Stimulated activated effector memory CD8-positive, alpha-beta T cell treated with anti-CD3 and anti-CD28 coated beads, Interleukin-12 subunit alpha, Interleukin-12 subunit beta, amount 100 ng/mL, for 72 hours (primary cell): ENCODE data around the gene TMEM144.
"Not testable (repeated sequence)": the region's sequence is repeated elsewhere in the genome, so short reads cannot be mapped to it uniquely, and the experiment has no call there.

Experiments
- ATAC-seq: fragments of 150-1000 bp; cut with Tn5 transposase; 2 replicates; pipeline ENCODE4 v1.10.0; 2021
- DNase-seq, 2 donors: peaks; one replicate each; pipeline ENCODE4 v3.0.0; 2021 to 2022; ENCODE audit warnings: low spot score in 2 of 2
- H3K27ac Mint-ChIP-seq: one replicate; pipeline ENCODE4 v1.8.0; 2022; ENCODE audit warnings: mild to moderate bottlenecking, mixed read lengths
- H3K36me3 Mint-ChIP-seq: one replicate; pipeline ENCODE4 v1.8.0; 2022; ENCODE audit warnings: mild to moderate bottlenecking, mixed read lengths
- H3K4me1 Mint-ChIP-seq: one replicate; pipeline ENCODE4 v1.8.0; 2022; ENCODE audit warnings: mixed read lengths
- H3K4me3 Mint-ChIP-seq: one replicate; pipeline ENCODE4 v1.8.0; 2022; ENCODE audit warnings: mild to moderate bottlenecking, mixed read lengths
- H3K9me3 Mint-ChIP-seq: one replicate; pipeline ENCODE4 v1.8.0; 2022; ENCODE audit warnings: mixed read lengths

The TMEM144 gene

DNA sequence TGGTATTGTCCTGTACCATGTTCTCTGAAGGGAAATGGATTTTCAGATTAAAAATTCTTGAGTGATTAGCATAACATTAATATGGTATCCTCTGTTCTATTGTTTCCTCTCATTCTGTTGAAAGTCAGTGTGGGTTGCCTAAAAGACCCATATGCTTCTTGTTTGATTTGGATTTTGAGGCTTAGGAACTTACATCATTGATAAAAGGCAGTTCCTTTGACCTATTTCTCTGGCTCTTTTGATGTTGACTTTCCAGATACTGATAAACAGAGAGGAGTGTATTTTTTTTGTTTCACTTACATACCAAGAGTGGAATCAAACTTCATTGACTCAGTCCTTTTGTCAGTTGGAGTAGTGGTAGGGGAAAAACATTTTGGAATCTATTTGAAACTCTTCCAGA is 32.8 kb downstream of the TMEM144 start:
- DNase-seq (no peak), ATAC-seq (no peak)
- Mint-ChIP-seq H3K27ac (no peak overlapping the region), H3K4me1 (no peaks in the 10 kb centered on the region), H3K9me3 (no peaks in the 10 kb centered on the region), H3K4me3 (no peak overlapping the region), H3K36me3 (no peaks in the 10 kb centered on the region)

DNA sequence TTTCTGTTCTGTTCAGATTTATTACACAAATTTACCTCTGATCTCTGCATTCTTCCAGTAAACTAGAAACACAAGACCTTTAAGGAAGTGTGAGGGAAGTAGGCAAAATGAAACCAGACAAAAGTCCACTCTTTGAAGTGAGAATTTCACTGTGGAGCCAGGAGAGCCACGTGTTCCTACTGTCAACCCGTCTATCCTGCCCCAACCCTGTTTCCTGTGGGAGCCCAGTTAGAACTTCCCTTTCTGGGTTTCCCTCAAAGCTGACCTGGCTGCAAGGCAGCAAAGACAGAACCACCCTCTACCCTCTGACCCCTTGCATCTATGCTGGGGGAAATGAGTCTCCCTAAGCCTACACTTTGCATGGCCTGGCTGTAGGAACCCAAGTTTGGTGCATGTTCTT is 40.0 kb downstream of the TMEM144 start:
- H3K36me3 Mint-ChIP-seq = peaks cover 4% of the 10 kb centered on the region
- H3K4me3 Mint-ChIP-seq = no peak overlapping the region
- DNase-seq (no peak), ATAC-seq (peak; percentile 37)
- H3K4me1 Mint-ChIP-seq = no peaks in the 10 kb centered on the region
- H3K27ac Mint-ChIP-seq = no peak overlapping the region
- H3K9me3 Mint-ChIP-seq = no peaks in the 10 kb centered on the region

DNA sequence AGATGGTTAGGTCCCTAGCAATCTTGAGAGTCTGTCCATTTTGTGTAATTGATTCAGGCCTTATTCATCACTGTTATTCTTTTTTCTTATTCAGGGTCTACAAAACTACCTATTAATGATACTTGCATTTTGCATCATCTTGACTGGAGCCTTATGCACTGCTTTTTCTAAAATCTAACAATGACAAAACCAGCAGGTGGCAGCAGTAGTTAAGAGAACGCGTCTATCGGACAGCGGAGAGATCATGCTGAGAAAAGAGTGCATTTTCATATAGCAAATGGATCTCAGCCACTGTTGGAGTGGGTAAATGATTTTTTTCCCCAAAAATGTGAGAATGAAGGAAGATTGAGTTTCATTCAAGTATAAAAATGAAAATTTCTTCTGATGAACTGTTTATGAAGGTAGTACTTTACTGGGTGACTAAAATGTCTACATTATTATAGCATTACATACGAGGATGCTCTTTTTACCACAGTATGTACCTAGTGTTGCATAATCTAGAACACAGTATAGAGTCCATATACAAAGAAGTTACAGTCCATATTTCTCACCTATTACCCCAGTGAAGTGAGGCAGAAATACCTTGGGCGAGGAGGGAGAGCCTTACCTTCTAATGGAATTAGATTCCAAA is 43.2 kb downstream of the TMEM144 start:
- Mint-ChIP-seq H3K36me3 (peaks cover 4% of the 10 kb centered on the region), H3K4me1 (no peaks in the 10 kb centered on the region), H3K27ac (no peak overlapping the region), H3K4me3 (no peak overlapping the region), H3K9me3 (no peaks in the 10 kb centered on the region)
- peak; percentile 66 for ATAC-seq
- DNase-seq = peak; percentile 15 to 54

DNA sequence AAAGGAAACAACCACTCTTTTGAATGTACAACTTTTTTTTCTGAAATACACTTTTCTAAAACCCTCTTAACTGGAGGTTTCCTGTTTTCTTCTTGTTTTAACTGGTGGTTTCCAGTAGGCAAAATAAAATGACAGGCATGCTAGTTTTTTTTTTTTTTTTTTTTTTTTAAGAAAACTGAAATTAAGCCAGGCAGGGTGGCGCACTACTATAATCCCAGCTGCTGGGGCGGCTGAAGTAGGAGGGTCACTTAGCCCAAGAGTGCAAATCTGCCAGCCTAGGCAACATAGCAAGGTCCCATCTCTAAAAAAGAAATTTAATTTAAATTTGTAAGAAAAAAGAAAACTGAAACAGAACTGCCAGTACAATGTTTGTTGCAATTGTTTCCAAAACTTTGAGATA is 44.0 kb downstream of the TMEM144 start:
- Mint-ChIP-seq H3K4me3 (no peak overlapping the region), H3K9me3 (no peaks in the 10 kb centered on the region), H3K27ac (no peak overlapping the region), H3K4me1 (no peaks in the 10 kb centered on the region), H3K36me3 (peaks cover 4% of the 10 kb centered on the region)
- DNase-seq (no peak), ATAC-seq (no peak)

DNA sequence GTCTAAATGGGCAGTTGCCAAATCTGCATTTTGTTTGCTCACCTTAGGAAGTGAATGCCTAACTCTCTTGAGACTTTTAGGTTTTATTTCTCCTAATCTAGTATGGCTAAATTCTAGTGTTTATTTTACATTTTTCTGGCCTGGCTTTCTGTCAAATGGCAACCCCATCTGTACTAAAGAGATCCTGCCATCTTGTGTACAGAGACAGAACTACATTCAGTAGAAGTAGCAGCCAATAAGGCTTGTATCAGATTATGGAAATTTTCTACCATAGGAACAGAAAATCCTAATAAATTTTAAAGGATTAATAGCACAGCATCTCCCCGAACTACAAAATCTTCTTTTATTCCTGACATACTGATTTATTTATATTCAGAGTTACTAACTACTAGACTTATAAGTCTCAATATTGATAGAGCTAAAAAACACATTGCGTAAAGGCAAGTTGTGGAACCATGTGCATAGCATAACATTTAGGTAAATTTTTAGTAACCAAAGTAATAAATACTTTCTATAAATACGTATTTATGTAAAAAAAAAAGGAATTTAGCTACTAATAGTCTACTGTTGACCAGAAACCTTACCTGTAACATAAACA is 45.5 kb downstream of the TMEM144 start:
- Mint-ChIP-seq H3K4me3 (no peak overlapping the region), H3K4me1 (no peaks in the 10 kb centered on the region), H3K9me3 (no peaks in the 10 kb centered on the region), H3K27ac (no peak overlapping the region), H3K36me3 (peaks cover 4% of the 10 kb centered on the region)
- no peak for DNase-seq
- ATAC-seq = no peak

DNA sequence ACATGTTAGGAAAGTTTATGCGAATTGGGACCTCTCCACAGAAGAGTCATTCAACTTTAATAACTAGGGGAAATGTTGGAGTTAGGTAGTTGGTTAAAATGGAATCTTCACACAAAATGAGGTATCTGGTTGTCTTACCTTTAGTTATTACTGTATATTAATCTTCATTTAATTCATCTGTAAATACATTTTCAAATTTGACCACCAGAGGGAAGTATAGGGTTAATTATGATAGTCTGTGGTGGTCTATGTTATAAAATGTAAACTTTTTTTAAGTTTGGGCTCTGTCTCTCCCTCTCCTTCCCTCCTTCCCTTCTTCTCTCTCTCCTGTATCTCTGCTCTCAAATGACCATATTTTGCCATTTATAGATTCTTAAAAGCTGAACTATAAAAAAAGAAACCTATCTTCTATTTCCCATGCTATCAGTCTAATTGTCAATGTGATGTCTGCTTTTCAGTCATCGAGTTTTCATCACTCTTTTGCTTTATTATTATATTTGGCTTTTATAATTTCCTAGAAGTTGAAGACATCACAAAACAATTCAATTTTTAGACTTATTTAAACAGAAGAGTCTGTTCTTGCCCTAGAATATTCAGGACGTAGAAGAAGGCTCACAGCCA is 49.8 kb downstream of the TMEM144 start:
- Mint-ChIP-seq H3K9me3 (no peaks in the 10 kb centered on the region), H3K4me3 (no peak overlapping the region), H3K4me1 (no peaks in the 10 kb centered on the region), H3K36me3 (no peaks in the 10 kb centered on the region), H3K27ac (no peak overlapping the region)
- DNase-seq (no peak), ATAC-seq (no peak)

DNA sequence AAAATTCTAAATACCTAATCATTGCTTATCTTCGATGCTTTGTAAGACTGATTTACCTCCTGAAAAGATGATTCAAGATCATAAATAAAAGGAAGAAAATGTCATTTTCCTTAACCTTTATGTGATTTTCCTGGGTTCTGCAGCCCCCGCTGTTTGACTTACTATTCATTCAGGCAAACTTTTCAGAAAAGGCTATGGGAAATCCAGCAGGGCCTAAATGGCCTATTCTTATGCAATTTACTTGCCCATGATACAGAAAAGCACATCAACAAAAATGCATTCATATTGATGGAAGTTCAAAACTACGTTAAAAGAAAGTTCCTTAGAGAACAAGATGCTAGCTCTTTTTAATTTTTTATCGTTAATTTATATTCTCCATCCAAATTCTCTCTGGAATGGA is 51.2 kb downstream of the TMEM144 start:
- H3K4me3 Mint-ChIP-seq = no peak overlapping the region
- H3K36me3 Mint-ChIP-seq = no peaks in the 10 kb centered on the region
- ATAC-seq (no peak), DNase-seq (no peak)
- H3K9me3 Mint-ChIP-seq = no peaks in the 10 kb centered on the region
- H3K27ac Mint-ChIP-seq = no peak overlapping the region
- H3K4me1 Mint-ChIP-seq = no peaks in the 10 kb centered on the region

DNA sequence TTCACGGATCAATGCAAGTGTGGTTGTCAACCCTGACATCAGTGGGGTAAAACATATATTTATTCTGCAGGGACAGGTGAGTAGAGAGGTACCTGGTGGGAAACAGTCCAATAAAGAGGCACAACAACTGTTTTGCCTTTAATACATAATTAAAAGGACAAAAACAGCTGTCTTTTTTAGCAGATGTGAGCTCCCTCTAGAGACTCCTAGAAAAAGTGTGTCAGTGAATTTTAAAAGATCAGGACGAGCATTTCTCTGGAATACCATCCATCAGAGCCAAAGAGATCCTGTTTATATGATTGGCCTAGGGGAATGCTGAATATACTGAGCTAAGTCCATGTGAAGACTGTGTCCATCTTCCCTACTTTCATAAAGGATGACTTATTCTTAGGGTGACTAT is 58.3 kb downstream of the TMEM144 start:
- H3K9me3 Mint-ChIP-seq = no peaks in the 10 kb centered on the region
- no peak overlapping the region for H3K27ac Mint-ChIP-seq
- ATAC-seq (no peak), DNase-seq (no peak)
- H3K4me3 Mint-ChIP-seq = no peak overlapping the region
- no peaks in the 10 kb centered on the region for H3K36me3 Mint-ChIP-seq
- no peaks in the 10 kb centered on the region for H3K4me1 Mint-ChIP-seq

DNA sequence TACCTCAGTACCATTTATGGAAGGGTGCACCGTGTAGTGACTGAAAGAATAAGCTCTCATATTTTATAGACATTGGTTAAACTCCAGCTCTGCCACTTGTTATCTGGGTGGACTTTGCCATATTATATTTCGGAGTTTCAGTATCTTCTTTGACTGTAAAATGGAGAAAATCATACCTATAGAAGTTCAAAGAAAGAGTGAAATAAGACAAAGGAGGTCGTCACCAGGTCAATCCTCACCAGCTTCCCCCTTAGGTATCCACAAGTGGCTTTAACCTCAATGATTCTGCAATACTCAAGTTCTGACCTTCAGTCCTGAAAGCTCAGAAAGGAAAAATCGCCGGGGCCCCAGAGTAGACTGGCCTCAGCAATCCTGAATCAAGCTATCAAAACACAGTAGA is 64.3 kb downstream of the TMEM144 start:
- H3K9me3 Mint-ChIP-seq = no peaks in the 10 kb centered on the region
- ATAC-seq (no peak), DNase-seq (no peak)
- no peak overlapping the region for H3K27ac Mint-ChIP-seq
- no peak overlapping the region for H3K4me3 Mint-ChIP-seq
- no peaks in the 10 kb centered on the region for H3K4me1 Mint-ChIP-seq
- no peaks in the 10 kb centered on the region for H3K36me3 Mint-ChIP-seq

DNA sequence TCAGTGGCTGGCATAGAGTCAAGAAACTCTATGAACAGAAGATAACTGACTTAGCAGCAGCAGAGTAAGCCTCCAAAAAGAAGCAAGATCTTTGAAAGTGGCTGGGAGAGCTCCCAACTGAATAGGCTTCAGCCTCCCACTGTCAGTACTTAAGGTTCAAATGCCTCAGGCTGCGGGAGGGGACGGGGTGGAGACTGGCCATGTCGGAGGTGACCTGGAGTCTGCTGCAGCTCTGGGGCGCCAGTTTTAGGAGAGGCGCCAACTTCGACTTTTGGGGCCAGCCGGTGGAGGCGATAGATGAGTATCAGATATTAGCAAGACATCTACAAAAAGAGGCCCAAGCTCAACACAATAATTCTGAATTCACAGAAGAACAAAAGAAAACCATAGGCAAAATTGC is 67.3 kb downstream of the TMEM144 start:
- ATAC-seq (no peak), DNase-seq (no peak)
- no peaks in the 10 kb centered on the region for H3K9me3 Mint-ChIP-seq
- no peak overlapping the region for H3K27ac Mint-ChIP-seq
- no peaks in the 10 kb centered on the region for H3K36me3 Mint-ChIP-seq
- H3K4me3 Mint-ChIP-seq = no peak overlapping the region
- no peaks in the 10 kb centered on the region for H3K4me1 Mint-ChIP-seq

DNA sequence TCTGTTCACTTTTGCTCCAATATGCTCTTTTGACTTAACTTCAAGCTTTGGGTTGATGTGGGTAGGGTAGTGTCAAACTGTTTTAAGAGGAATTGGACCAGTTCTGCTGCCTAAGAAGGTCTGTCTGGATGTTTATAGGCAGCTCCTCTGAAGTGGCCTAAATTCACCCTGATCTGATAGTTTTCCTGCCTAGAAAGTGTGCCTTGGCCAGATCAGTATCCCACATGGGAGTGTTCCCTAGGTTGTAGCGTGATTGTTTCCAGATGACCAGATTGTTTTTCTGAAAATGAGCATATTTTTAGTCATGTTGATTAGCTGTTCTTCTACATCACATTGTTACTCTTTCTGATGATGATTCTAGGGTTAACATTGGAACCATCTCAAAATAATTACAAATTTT is 68.8 kb downstream of the TMEM144 start:
- DNase-seq, H3K9me3 Mint-ChIP-seq, H3K4me1 Mint-ChIP-seq, H3K4me3 Mint-ChIP-seq, ATAC-seq, H3K36me3 Mint-ChIP-seq, H3K27ac Mint-ChIP-seq: not testable (repeated sequence)

DNA sequence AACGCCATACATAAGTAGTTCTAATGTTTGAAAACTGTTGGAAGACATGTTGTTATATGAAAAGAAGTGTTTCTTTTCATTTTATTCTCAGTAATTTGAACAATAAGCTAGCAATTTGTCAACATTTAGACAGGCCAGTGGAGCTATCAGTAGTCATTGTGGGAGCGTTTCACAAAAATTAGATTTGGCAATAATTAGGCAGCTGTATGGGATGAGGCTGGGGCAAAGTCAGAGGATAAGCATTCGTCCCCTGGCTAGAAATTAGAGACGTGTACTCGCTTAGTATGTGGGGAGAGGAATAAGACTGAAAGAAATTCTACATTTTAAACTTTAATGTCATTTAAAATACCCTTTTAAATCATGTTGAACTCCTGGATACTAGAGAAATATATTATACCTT is 70.6 kb downstream of the TMEM144 start:
- ATAC-seq (no peak), DNase-seq (no peak)
- H3K27ac Mint-ChIP-seq = no peak overlapping the region
- H3K36me3 Mint-ChIP-seq = no peaks in the 10 kb centered on the region
- H3K9me3 Mint-ChIP-seq = peaks cover 2% of the 10 kb centered on the region
- no peak overlapping the region for H3K4me3 Mint-ChIP-seq
- no peaks in the 10 kb centered on the region for H3K4me1 Mint-ChIP-seq

DNA sequence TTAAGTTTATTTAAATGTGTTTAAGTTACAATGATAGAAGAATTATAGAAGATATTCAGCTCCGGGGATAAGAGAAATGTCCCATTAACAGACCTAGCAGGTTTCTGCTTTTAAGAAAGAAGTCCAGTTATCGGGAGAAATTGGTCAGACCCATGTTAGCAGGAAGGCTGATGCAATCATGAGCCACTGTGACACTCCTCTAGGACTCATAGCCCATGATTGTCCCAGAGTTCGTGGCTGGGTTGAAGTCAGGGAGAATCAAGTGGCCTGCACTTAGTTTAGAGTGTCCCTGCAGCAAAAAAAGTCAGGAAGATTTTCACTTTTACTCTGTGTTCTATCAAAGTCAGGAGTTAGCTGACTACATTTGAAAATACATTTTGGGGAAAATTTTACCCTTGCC is 72.0 kb downstream of the TMEM144 start:
- ATAC-seq = no peak
- Mint-ChIP-seq H3K4me3 (no peak overlapping the region), H3K4me1 (no peaks in the 10 kb centered on the region), H3K9me3 (peaks cover 2% of the 10 kb centered on the region), H3K27ac (no peak overlapping the region), H3K36me3 (no peaks in the 10 kb centered on the region)
- no peak for DNase-seq

DNA sequence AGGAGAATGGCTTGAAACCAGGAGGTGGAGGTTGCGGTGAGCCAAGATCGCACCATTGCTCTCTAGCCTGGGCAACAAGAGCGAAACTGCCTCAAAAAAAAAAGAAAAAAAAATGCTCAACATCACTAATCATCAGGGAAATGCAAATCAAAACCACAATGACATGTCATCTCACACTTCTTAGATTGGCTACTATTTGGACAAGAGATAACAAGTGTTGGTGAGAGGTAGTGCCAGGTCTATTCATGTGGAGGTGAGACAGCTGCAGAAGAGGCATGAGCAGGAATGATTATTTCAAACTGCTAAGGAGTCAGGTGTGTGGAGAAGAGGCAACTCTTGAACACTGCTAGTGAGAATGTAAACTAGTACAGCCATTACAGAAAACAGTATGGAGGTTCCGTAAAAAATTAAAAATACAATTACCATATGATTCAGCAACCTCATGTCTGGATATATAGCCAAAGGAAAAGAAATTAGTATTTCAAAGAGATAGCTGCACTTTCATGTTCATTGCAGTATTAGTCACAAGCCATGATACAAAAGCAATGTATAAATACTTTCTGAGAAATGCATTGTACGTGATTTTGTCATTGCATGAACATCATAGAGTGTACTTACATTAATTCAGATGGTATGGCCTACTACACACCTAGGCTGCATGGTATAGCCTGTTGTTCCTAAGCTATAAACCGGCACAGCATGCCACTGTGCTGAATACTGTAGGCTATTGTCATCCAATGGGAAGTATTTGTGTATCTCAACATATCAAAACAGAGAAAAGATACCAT is 75.3 kb downstream of the TMEM144 start:
- Mint-ChIP-seq H3K36me3 (no peaks in the 10 kb centered on the region), H3K27ac (no peak overlapping the region), H3K9me3 (peaks cover 2% of the 10 kb centered on the region), H3K4me3 (no peak overlapping the region), H3K4me1 (no peaks in the 10 kb centered on the region)
- no peak for ATAC-seq
- DNase-seq = no peak

DNA sequence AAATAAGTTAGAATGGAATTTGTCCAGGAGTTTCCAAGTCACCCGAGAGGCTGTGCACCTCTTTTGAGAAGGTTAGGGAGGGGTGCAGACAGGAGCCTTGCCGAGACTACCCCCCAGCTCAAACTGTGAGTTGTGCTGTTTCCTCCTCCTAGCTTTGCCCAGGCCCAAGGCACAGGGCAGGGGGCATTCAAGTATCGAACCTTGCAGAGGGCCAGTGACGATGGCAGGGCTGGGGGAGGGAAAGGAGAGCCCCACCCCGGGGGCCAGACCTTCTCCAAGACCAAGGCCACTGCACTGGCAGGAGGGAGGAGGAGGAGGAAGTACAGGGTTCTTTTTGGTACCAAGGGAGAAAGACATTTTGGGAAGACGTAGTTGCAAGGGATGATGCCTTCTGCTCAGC is 80.6 kb downstream of the TMEM144 start:
- no peaks in the 10 kb centered on the region for H3K36me3 Mint-ChIP-seq

More for the DNA sequence above, 80.6 kb downstream of the TMEM144 start:
- H3K9me3 Mint-ChIP-seq = peaks cover 3% of the 10 kb centered on the region
- ATAC-seq (no peak), DNase-seq (no peak)
- no peak overlapping the region for H3K27ac Mint-ChIP-seq
- no peaks in the 10 kb centered on the region for H3K4me1 Mint-ChIP-seq
- H3K4me3 Mint-ChIP-seq = no peak overlapping the region
